ENCODE results near the gene TVP23B.
"Not testable (repeated sequence)": the region's sequence is repeated elsewhere in the genome, so short reads cannot be mapped to it uniquely, and the experiment has no call there.

TVP23B gene

GRCh38 chr17:18815924-18816323, 34.9 kb downstream of the TVP23B start:
- not testable (repeated sequence) for H3K4me3 ChIP-seq (ENCODE audit: low read length); H3K36me3 ChIP-seq (ENCODE audit: control insufficient read depth, insufficient read depth, low read length); H3K9ac ChIP-seq (ENCODE audit: low read length); H3K9me3 ChIP-seq (ENCODE audit: control insufficient read depth, low read length); H3K27me3 ChIP-seq (ENCODE audit: control insufficient read depth, insufficient read depth, low read length); H3K4me1 ChIP-seq (ENCODE audit: control insufficient read depth, insufficient read depth, low read length)

- not testable (repeated sequence) for H3K4me1 ChIP-seq (ENCODE audit: control insufficient read depth, insufficient read depth, low read length); H3K27me3 ChIP-seq (ENCODE audit: control insufficient read depth, insufficient read depth, low read length); H3K4me3 ChIP-seq (ENCODE audit: low read length); H3K9me3 ChIP-seq (ENCODE audit: control insufficient read depth, low read length); H3K36me3 ChIP-seq (ENCODE audit: control insufficient read depth, insufficient read depth, low read length); H3K9ac ChIP-seq (ENCODE audit: low read length)
Measured at GRCh38 chr17:18816489-18817371, 35.7 kb downstream of the TVP23B start.

GRCh38 chr17:18821430-18821829, 40.4 kb downstream of the TVP23B start:
- H3K9me3 ChIP-seq (ENCODE audit: control insufficient read depth, low read length); H3K9ac ChIP-seq (ENCODE audit: low read length); H3K4me1 ChIP-seq (ENCODE audit: control insufficient read depth, insufficient read depth, low read length); H3K36me3 ChIP-seq (ENCODE audit: control insufficient read depth, insufficient read depth, low read length); H3K27me3 ChIP-seq (ENCODE audit: control insufficient read depth, insufficient read depth, low read length); H3K4me3 ChIP-seq (ENCODE audit: low read length): not testable (repeated sequence)

- H3K4me3 ChIP-seq (ENCODE audit: low read length); H3K9me3 ChIP-seq (ENCODE audit: control insufficient read depth, low read length); H3K27me3 ChIP-seq (ENCODE audit: control insufficient read depth, insufficient read depth, low read length); H3K36me3 ChIP-seq (ENCODE audit: control insufficient read depth, insufficient read depth, low read length); H3K4me1 ChIP-seq (ENCODE audit: control insufficient read depth, insufficient read depth, low read length); H3K9ac ChIP-seq (ENCODE audit: low read length): not testable (repeated sequence)
Measured at GRCh38 chr17:18827613-18828012, 46.6 kb downstream of the TVP23B start.

- H3K4me3 ChIP-seq (ENCODE audit: low read length): no peak overlapping the region
- no peaks in the 10 kb centered on the region for H3K27me3 ChIP-seq (ENCODE audit: control insufficient read depth, insufficient read depth, low read length)
- H3K9ac ChIP-seq (ENCODE audit: low read length): no peak overlapping the region
- H3K36me3 ChIP-seq (ENCODE audit: control insufficient read depth, insufficient read depth, low read length): no peaks in the 10 kb centered on the region
- H3K4me1 ChIP-seq (ENCODE audit: control insufficient read depth, insufficient read depth, low read length): peaks cover 7% of the 10 kb centered on the region
- no peaks in the 10 kb centered on the region for H3K9me3 ChIP-seq (ENCODE audit: control insufficient read depth, low read length)
Measured at GRCh38 chr17:18848501-18848900, 67.5 kb downstream of the TVP23B start.

GRCh38 chr17:18850679-18851078, 69.7 kb downstream of the TVP23B start:
- H3K27me3 ChIP-seq (ENCODE audit: control insufficient read depth, insufficient read depth, low read length): no peaks in the 10 kb centered on the region
- peaks cover 11% of the 10 kb centered on the region for H3K4me1 ChIP-seq (ENCODE audit: control insufficient read depth, insufficient read depth, low read length)
- H3K9me3 ChIP-seq (ENCODE audit: control insufficient read depth, low read length): no peaks in the 10 kb centered on the region
- no peak overlapping the region for H3K4me3 ChIP-seq (ENCODE audit: low read length)
- peak overlapping the region; percentile 18 for H3K9ac ChIP-seq (ENCODE audit: low read length)
- no peaks in the 10 kb centered on the region for H3K36me3 ChIP-seq (ENCODE audit: control insufficient read depth, insufficient read depth, low read length)

- Histone ChIP-seq H3K36me3 (ENCODE audit: control insufficient read depth, insufficient read depth, low read length) (no peaks in the 10 kb centered on the region), H3K4me1 (ENCODE audit: control insufficient read depth, insufficient read depth, low read length) (peaks cover 14% of the 10 kb centered on the region), H3K27me3 (ENCODE audit: control insufficient read depth, insufficient read depth, low read length) (no peaks in the 10 kb centered on the region), H3K4me3 (ENCODE audit: low read length) (no peak overlapping the region), H3K9me3 (ENCODE audit: control insufficient read depth, low read length) (no peaks in the 10 kb centered on the region), H3K9ac (ENCODE audit: low read length) (peak overlapping the region; percentile 18)
Measured at GRCh38 chr17:18851201-18851600, 70.2 kb downstream of the TVP23B start.

GRCh38 chr17:18854956-18855355, 74.0 kb downstream of the TVP23B start:
- no peak overlapping the region for H3K4me3 ChIP-seq (ENCODE audit: low read length)
- H3K27me3 ChIP-seq (ENCODE audit: control insufficient read depth, insufficient read depth, low read length): no peaks in the 10 kb centered on the region
- no peaks in the 10 kb centered on the region for H3K36me3 ChIP-seq (ENCODE audit: control insufficient read depth, insufficient read depth, low read length)
- H3K4me1 ChIP-seq (ENCODE audit: control insufficient read depth, insufficient read depth, low read length): peaks cover 14% of the 10 kb centered on the region
- H3K9me3 ChIP-seq (ENCODE audit: control insufficient read depth, low read length): no peaks in the 10 kb centered on the region
- no peak overlapping the region for H3K9ac ChIP-seq (ENCODE audit: low read length)

GRCh38 chr17:18855831-18856569, 75.0 kb downstream of the TVP23B start:
- Histone ChIP-seq H3K4me3 (ENCODE audit: low read length) (peak overlapping the region; percentile 54), H3K36me3 (ENCODE audit: control insufficient read depth, insufficient read depth, low read length) (no peaks in the 10 kb centered on the region), H3K4me1 (ENCODE audit: control insufficient read depth, insufficient read depth, low read length) (peaks cover 19% of the 10 kb centered on the region), H3K9ac (ENCODE audit: low read length) (peak overlapping the region; percentile 55), H3K27me3 (ENCODE audit: control insufficient read depth, insufficient read depth, low read length) (no peaks in the 10 kb centered on the region), H3K9me3 (ENCODE audit: control insufficient read depth, low read length) (no peaks in the 10 kb centered on the region)

Measured in mucosa of stomach (tissue), 1 donor.